Measurements from ENCODE around the gene LONP2. TPM values are rescaled to one million over a fixed set of nuclear protein-coding genes. Genes with fewer than 3 reads are reported as not detected.

The LONP2 gene
- total RNA-seq, 1 experiment from 2014 or later: 83.3 TPM

GRCh38 chr16:48261569-48261968 lies 17.5 kb downstream of the LONP2 start:
- Mint-ChIP-seq H3K4me1 (ENCODE audit: low read depth, unreplicated experiment) (no peaks in the 10 kb centered on the region), H3K36me3 (ENCODE audit: insufficient read depth, unreplicated experiment) (peaks cover 50% of the 10 kb centered on the region), H3K9me3 (ENCODE audit: low read depth, unreplicated experiment) (peaks cover 8% of the 10 kb centered on the region), H3K27ac (ENCODE audit: unreplicated experiment) (no peak overlapping the region), H3K27me3 (ENCODE audit: unreplicated experiment) (no peaks in the 10 kb centered on the region), H3K4me3 (ENCODE audit: low read depth, unreplicated experiment) (no peak overlapping the region)
- intact Hi-C loops (cut with micrococcal nuclease; ENCODE audit: unreplicated experiment): no loop called here
- no peak for TF ChIP-seq CTCF (IDR thresholded peaks at IDR 0.05; ENCODE audit: unreplicated experiment)
- BruUV-seq (replicated peaks): no TSS peak
- CTCF ChIA-PET: no interaction called here
- no peak for DNase-seq

GRCh38 chr16:48262631-48263030 lies 18.5 kb downstream of the LONP2 start:
- CTCF ChIA-PET: no interaction called here
- H3K27ac Mint-ChIP-seq (ENCODE audit: unreplicated experiment): no peak overlapping the region
- H3K36me3 Mint-ChIP-seq (ENCODE audit: insufficient read depth, unreplicated experiment): peaks cover 51% of the 10 kb centered on the region
- H3K27me3 Mint-ChIP-seq (ENCODE audit: unreplicated experiment): no peaks in the 10 kb centered on the region
- H3K4me3 Mint-ChIP-seq (ENCODE audit: low read depth, unreplicated experiment): no peak overlapping the region
- no peak for DNase-seq
- H3K4me1 Mint-ChIP-seq (ENCODE audit: low read depth, unreplicated experiment): no peaks in the 10 kb centered on the region
- peaks cover 8% of the 10 kb centered on the region for H3K9me3 Mint-ChIP-seq (ENCODE audit: low read depth, unreplicated experiment)
- intact Hi-C loops (cut with micrococcal nuclease; ENCODE audit: unreplicated experiment): no loop called here
- no peak for TF ChIP-seq CTCF (IDR thresholded peaks at IDR 0.05; ENCODE audit: unreplicated experiment)
- BruUV-seq (replicated peaks): no TSS peak

- Mint-ChIP-seq H3K27me3 (ENCODE audit: unreplicated experiment) (no peaks in the 10 kb centered on the region), H3K4me3 (ENCODE audit: low read depth, unreplicated experiment) (no peak overlapping the region), H3K9me3 (ENCODE audit: low read depth, unreplicated experiment) (no peaks in the 10 kb centered on the region), H3K27ac (ENCODE audit: unreplicated experiment) (no peak overlapping the region), H3K4me1 (ENCODE audit: low read depth, unreplicated experiment) (no peaks in the 10 kb centered on the region), H3K36me3 (ENCODE audit: insufficient read depth, unreplicated experiment) (peaks cover 16% of the 10 kb centered on the region)
- no TSS peak for BruUV-seq (replicated peaks)
- DNase-seq: no peak
- CTCF ChIA-PET: no interaction called here
- TF ChIP-seq CTCF (IDR thresholded peaks at IDR 0.05; ENCODE audit: unreplicated experiment): no peak
- intact Hi-C loops (cut with micrococcal nuclease; ENCODE audit: unreplicated experiment): no loop called here
Observed at GRCh38 chr16:48269011-48269410, 24.9 kb downstream of the LONP2 start.

- H3K27ac Mint-ChIP-seq (ENCODE audit: unreplicated experiment): no peak overlapping the region
- CTCF ChIA-PET: no interaction called here
- no peak for TF ChIP-seq CTCF (IDR thresholded peaks at IDR 0.05; ENCODE audit: unreplicated experiment)
- BruUV-seq (replicated peaks): TSS peak; percentile 5
- no peaks in the 10 kb centered on the region for H3K9me3 Mint-ChIP-seq (ENCODE audit: low read depth, unreplicated experiment)
- H3K36me3 Mint-ChIP-seq (ENCODE audit: insufficient read depth, unreplicated experiment): peaks cover 5% of the 10 kb centered on the region
- H3K4me1 Mint-ChIP-seq (ENCODE audit: low read depth, unreplicated experiment): no peaks in the 10 kb centered on the region
- H3K27me3 Mint-ChIP-seq (ENCODE audit: unreplicated experiment): no peaks in the 10 kb centered on the region
- intact Hi-C loops (cut with micrococcal nuclease; ENCODE audit: unreplicated experiment): no loop called here
- H3K4me3 Mint-ChIP-seq (ENCODE audit: low read depth, unreplicated experiment): no peak overlapping the region
- no peak for DNase-seq
Observed at GRCh38 chr16:48271728-48272127, 27.6 kb downstream of the LONP2 start.
